GM06990 (cell line): ENCODE results near the gene MSI1.

Experiments used
- DNase-seq: peaks from one replicate; pipeline ENCODE4 v3.0.0-alpha.2; 2011; ENCODE audit not compliant: insufficient read length; ENCODE audit errors: extremely low read depth
- H3K27me3 ChIP-seq: replicated peaks from 2 replicates; pipeline ENCODE4 v1.6.0; 2011; ENCODE audit warnings: low read length; ENCODE audit not compliant: control insufficient read depth, insufficient read depth
- H3K36me3 ChIP-seq: 2 replicates; pipeline ENCODE4 v1.5.1; 2011; ENCODE audit warnings: low read length; ENCODE audit not compliant: control insufficient read depth, insufficient read depth
- H3K4me3 ChIP-seq: replicated peaks from 2 replicates; pipeline ENCODE4 v1.5.1; 2011; ENCODE audit warnings: low read depth, mild to moderate bottlenecking, control low read depth, low read length
- CTCF ChIP-seq: IDR thresholded peaks from 2 replicates; pipeline ENCODE4 v1.5.1; 2011; ENCODE audit warnings: low read length, control low read depth, mild to moderate bottlenecking, inconsistent platforms; ENCODE audit not compliant: insufficient read depth, poor library complexity, severe bottlenecking

MSI1 gene

GRCh38 chr12:120408771-120409170, 39.8 kb upstream of the MSI1 start:
- H3K27me3 ChIP-seq: no peaks in the 10 kb centered on the region
- H3K4me3 ChIP-seq: no peak overlapping the region
- no peaks in the 10 kb centered on the region for H3K36me3 ChIP-seq
- TF ChIP-seq CTCF: no peak
- DNase-seq: no peak

- no peak overlapping the region for H3K4me3 ChIP-seq
- H3K36me3 ChIP-seq: no peaks in the 10 kb centered on the region
- no peaks in the 10 kb centered on the region; the same call in 1 of the 2 replicates for H3K27me3 ChIP-seq
- no peak for TF ChIP-seq CTCF
- DNase-seq: no peak
These were observed 37.6 kb upstream of the MSI1 start for GRCh38 chr12:120406553-120406952.

GRCh38 chr12:120406069-120406468, 37.1 kb upstream of the MSI1 start:
- Histone ChIP-seq H3K4me3 (no peak overlapping the region), H3K36me3 (no peaks in the 10 kb centered on the region), H3K27me3 (no peaks in the 10 kb centered on the region; the same call in 1 of the 2 replicates)
- no peak for TF ChIP-seq CTCF
- no peak for DNase-seq

- no peak for TF ChIP-seq CTCF
- Histone ChIP-seq H3K27me3 (no peaks in the 10 kb centered on the region; the same call in 1 of the 2 replicates), H3K36me3 (no peaks in the 10 kb centered on the region), H3K4me3 (no peak overlapping the region)
- DNase-seq: no peak
These were observed 35.3 kb upstream of the MSI1 start for GRCh38 chr12:120404271-120404670.

- Histone ChIP-seq H3K36me3 (no peaks in the 10 kb centered on the region), H3K4me3 (no peak overlapping the region), H3K27me3 (no peaks in the 10 kb centered on the region; the same call in 1 of the 2 replicates)
- TF ChIP-seq CTCF: no peak
- no peak for DNase-seq
These were observed 34.9 kb upstream of the MSI1 start for GRCh38 chr12:120403869-120404268.

GRCh38 chr12:120402217-120402616, 33.3 kb upstream of the MSI1 start:
- H3K4me3 ChIP-seq: no peak overlapping the region
- H3K27me3 ChIP-seq: no peaks in the 10 kb centered on the region; the same call in 1 of the 2 replicates
- no peak for TF ChIP-seq CTCF
- DNase-seq: no peak
- H3K36me3 ChIP-seq: no peaks in the 10 kb centered on the region
